Measurements from ENCODE around the gene OR2J3.

OR2J3 gene

GRCh38 chr6:29107758-29108157, at the start of gene OR2J3:
OR2J3 (plus strand) TSS chr6:29108058; CDS start chr6:29111891, 3,833 bp downstream.
- no peak within 1 kb of the TSS for H3K27ac ChIP-seq
- H3K4me3 ChIP-seq: no peak within 1 kb of the TSS

GRCh38 chr6:29071831-29072723, 35.8 kb upstream of the OR2J3 start:
- TF ChIP-seq EZH2 (IDR thresholded peaks at IDR 0.05) (no peak), FOXP2 (optimal IDR thresholded peaks at IDR 0.05; ENCODE audit: control extremely low read depth, extremely low read length, insufficient read depth) (no peak), POLR2AphosphoS5 (IDR thresholded peaks at IDR 0.05; ENCODE audit: borderline replicate concordance, low read depth, low read length) (no peak)
- no peak overlapping the region for H3K9ac ChIP-seq (ENCODE audit: insufficient read length)
- DNase-seq (ENCODE audit: low read depth, low spot score): no peak
- no peak overlapping the region for H3K4me3 ChIP-seq
- no peak overlapping the region for H3K27ac ChIP-seq
- H3K9me3 ChIP-seq (ENCODE audit: low read depth, low read length): no peaks in the 10 kb centered on the region
- H3K36me3 ChIP-seq (ENCODE audit: insufficient read depth, low read length): no peaks in the 10 kb centered on the region

More at GRCh38 chr6:29107758-29108157, at the start of gene OR2J3:
- Histone ChIP-seq H3K9me3 (ENCODE audit: low read depth, low read length) (no peaks in the 10 kb centered on the region), H3K36me3 (ENCODE audit: insufficient read depth, low read length) (no peaks in the 10 kb centered on the region), H3K9ac (ENCODE audit: insufficient read length) (no peak within 1 kb of the TSS)
- no peak for TF ChIP-seq POLR2AphosphoS5 (IDR thresholded peaks at IDR 0.05; ENCODE audit: borderline replicate concordance, low read depth, low read length)
- no peak for TF ChIP-seq EZH2 (IDR thresholded peaks at IDR 0.05)
- TF ChIP-seq FOXP2 (optimal IDR thresholded peaks at IDR 0.05; ENCODE audit: control extremely low read depth, extremely low read length, insufficient read depth): no peak
- DNase-seq (ENCODE audit: low read depth, low spot score): no peak

GRCh38 chr6:29079203-29079602, 28.7 kb upstream of the OR2J3 start:
- TF ChIP-seq EZH2 (IDR thresholded peaks at IDR 0.05) (no peak), POLR2AphosphoS5 (IDR thresholded peaks at IDR 0.05; ENCODE audit: borderline replicate concordance, low read depth, low read length) (no peak), FOXP2 (optimal IDR thresholded peaks at IDR 0.05; ENCODE audit: control extremely low read depth, extremely low read length, insufficient read depth) (no peak)
- no peaks in the 10 kb centered on the region for H3K9me3 ChIP-seq (ENCODE audit: low read depth, low read length)
- DNase-seq (ENCODE audit: low read depth, low spot score): no peak

GRCh38 chr6:29081312-29081711, 26.5 kb upstream of the OR2J3 start:
- H3K36me3 ChIP-seq (ENCODE audit: insufficient read depth, low read length): no peaks in the 10 kb centered on the region
- no peak for DNase-seq (ENCODE audit: low read depth, low spot score)
- H3K9ac ChIP-seq (ENCODE audit: insufficient read length): no peak overlapping the region
- no peak overlapping the region for H3K4me3 ChIP-seq
- TF ChIP-seq POLR2AphosphoS5 (IDR thresholded peaks at IDR 0.05; ENCODE audit: borderline replicate concordance, low read depth, low read length) (no peak), FOXP2 (optimal IDR thresholded peaks at IDR 0.05; ENCODE audit: control extremely low read depth, extremely low read length, insufficient read depth) (no peak), EZH2 (IDR thresholded peaks at IDR 0.05) (no peak)
- H3K9me3 ChIP-seq (ENCODE audit: low read depth, low read length): no peaks in the 10 kb centered on the region
- no peak overlapping the region for H3K27ac ChIP-seq

More at GRCh38 chr6:29079203-29079602, 28.7 kb upstream of the OR2J3 start:
- no peak overlapping the region for H3K4me3 ChIP-seq
- no peak overlapping the region for H3K27ac ChIP-seq
- no peaks in the 10 kb centered on the region for H3K36me3 ChIP-seq (ENCODE audit: insufficient read depth, low read length)
- no peak overlapping the region for H3K9ac ChIP-seq (ENCODE audit: insufficient read length)

- no peak for DNase-seq (ENCODE audit: low read depth, low spot score)
Measured at GRCh38 chr6:29082457-29082856, 25.4 kb upstream of the OR2J3 start.

GRCh38 chr6:29087213-29087612, 20.6 kb upstream of the OR2J3 start, which contains the start of gene OR2B3:
OR2B3 (minus strand) TSS chr6:29087313; CDS start chr6:29087248, 65 bp downstream.
- H3K36me3 ChIP-seq (ENCODE audit: insufficient read depth, low read length): no peaks in the 10 kb centered on the region
- no peak within 1 kb of the TSS for H3K9ac ChIP-seq (ENCODE audit: insufficient read length)
- DNase-seq (ENCODE audit: low read depth, low spot score): no peak
- H3K9me3 ChIP-seq (ENCODE audit: low read depth, low read length): no peaks in the 10 kb centered on the region
- H3K4me3 ChIP-seq: no peak within 1 kb of the TSS
- no peak for TF ChIP-seq POLR2AphosphoS5 (IDR thresholded peaks at IDR 0.05; ENCODE audit: borderline replicate concordance, low read depth, low read length)
- H3K27ac ChIP-seq: no peak within 1 kb of the TSS

More at GRCh38 chr6:29082457-29082856, 25.4 kb upstream of the OR2J3 start:
- H3K4me3 ChIP-seq: no peak overlapping the region
- no peaks in the 10 kb centered on the region for H3K36me3 ChIP-seq (ENCODE audit: insufficient read depth, low read length)
- TF ChIP-seq POLR2AphosphoS5 (IDR thresholded peaks at IDR 0.05; ENCODE audit: borderline replicate concordance, low read depth, low read length) (no peak), FOXP2 (optimal IDR thresholded peaks at IDR 0.05; ENCODE audit: control extremely low read depth, extremely low read length, insufficient read depth) (no peak), EZH2 (IDR thresholded peaks at IDR 0.05) (no peak)
- no peak overlapping the region for H3K27ac ChIP-seq
- no peaks in the 10 kb centered on the region for H3K9me3 ChIP-seq (ENCODE audit: low read depth, low read length)
- no peak overlapping the region for H3K9ac ChIP-seq (ENCODE audit: insufficient read length)

- Histone ChIP-seq H3K4me3 (no peak overlapping the region), H3K9ac (ENCODE audit: insufficient read length) (no peak overlapping the region), H3K36me3 (ENCODE audit: insufficient read depth, low read length) (no peaks in the 10 kb centered on the region), H3K9me3 (ENCODE audit: low read depth, low read length) (no peaks in the 10 kb centered on the region), H3K27ac (no peak overlapping the region)
- TF ChIP-seq FOXP2 (optimal IDR thresholded peaks at IDR 0.05; ENCODE audit: control extremely low read depth, extremely low read length, insufficient read depth): no peak
- TF ChIP-seq EZH2 (IDR thresholded peaks at IDR 0.05): no peak
- no peak for TF ChIP-seq POLR2AphosphoS5 (IDR thresholded peaks at IDR 0.05; ENCODE audit: borderline replicate concordance, low read depth, low read length)
- no peak for DNase-seq (ENCODE audit: low read depth, low spot score)
Measured at GRCh38 chr6:29092957-29093356, 14.9 kb upstream of the OR2J3 start.

GRCh38 chr6:29097803-29098202, 10.1 kb upstream of the OR2J3 start:
- TF ChIP-seq EZH2 (IDR thresholded peaks at IDR 0.05) (no peak), POLR2AphosphoS5 (IDR thresholded peaks at IDR 0.05; ENCODE audit: borderline replicate concordance, low read depth, low read length) (no peak), FOXP2 (optimal IDR thresholded peaks at IDR 0.05; ENCODE audit: control extremely low read depth, extremely low read length, insufficient read depth) (no peak)
- Histone ChIP-seq H3K36me3 (ENCODE audit: insufficient read depth, low read length) (no peaks in the 10 kb centered on the region), H3K9ac (ENCODE audit: insufficient read length) (no peak overlapping the region), H3K4me3 (no peak overlapping the region), H3K9me3 (ENCODE audit: low read depth, low read length) (no peaks in the 10 kb centered on the region), H3K27ac (no peak overlapping the region)
- DNase-seq (ENCODE audit: low read depth, low spot score): no peak
